A549 (cell line): ENCODE data around the gene CEACAM5.

Experiments
- BHLHE40 ChIP-seq: IDR thresholded peaks from 2 replicates; pipeline ENCODE4 v1.6.1; 2012; ENCODE audit warnings: low read depth, low read length, inconsistent platforms
- CHD4 ChIP-seq: fragments of 200-600 bp; sonication (generic); IDR thresholded peaks from 2 replicates; pipeline ENCODE4 v1.6.1; 2016; ENCODE audit warnings: antibody characterized with exemption, mild to moderate bottlenecking, borderline replicate concordance
- EP300 ChIP-seq, 2 experiments: fragments of >200 bp; sonication (Bioruptor Twin); formaldehyde crosslinking; IDR thresholded peaks; 2 replicates in 1 of 2; 3 replicates in 1 of 2; pipeline ENCODE4 v1.6.1; 2016 to 2017
- FOSL2 ChIP-seq, 2 experiments: fragments of 450-650 bp in 1 of 2; fragments of >200 bp in 1 of 2; sonication (Bioruptor Twin) in 1 of 2; formaldehyde crosslinking; IDR thresholded peaks; 2 replicates each; pipeline versions ENCODE4 v1.5.0 to v1.6.1; 2016 to 2020; ENCODE audit warnings: mild to moderate bottlenecking in 1 of 2, moderate library complexity in 1 of 2
- JUN ChIP-seq, 2 experiments: fragments of >200 bp; sonication (Bioruptor Twin); formaldehyde crosslinking; IDR thresholded peaks; 2 replicates in 1 of 2; 3 replicates in 1 of 2; pipeline ENCODE4 v1.6.1; 2016 to 2017
- KDM1A ChIP-seq: fragments of 200-600 bp; sonication (generic); IDR thresholded peaks from 2 replicates; pipeline ENCODE4 v1.6.1; 2016; ENCODE audit warnings: low read depth, mild to moderate bottlenecking
- MAZ ChIP-seq: fragments of 150-350 bp; IDR thresholded peaks from 2 replicates; pipeline ENCODE4 v1.6.1; 2014; ENCODE audit warnings: antibody characterized with exemption, low read depth, low read length, borderline replicate concordance
- MYC ChIP-seq: IDR thresholded peaks from 2 replicates; pipeline ENCODE4 v1.6.1; 2012; ENCODE audit warnings: mild to moderate bottlenecking, inconsistent platforms, low read length, improper control_type of control experiment, borderline replicate concordance
- PHF8 ChIP-seq: fragments of 200-600 bp; sonication (generic); IDR thresholded peaks from 2 replicates; pipeline ENCODE4 v1.6.1; 2016; ENCODE audit warnings: low read depth, mild to moderate bottlenecking, antibody characterized with exemption, moderate library complexity, borderline replicate concordance
- POLR2A ChIP-seq: IDR thresholded peaks from 2 replicates; pipeline ENCODE4 v1.6.1; 2012; ENCODE audit warnings: mild to moderate bottlenecking, low read length
- ZFP36 ChIP-seq: fragments of 450-650 bp; IDR thresholded peaks from 2 replicates; pipeline ENCODE4 v1.6.1; 2014; ENCODE audit warnings: borderline replicate concordance; ENCODE audit not compliant: partially characterized antibody
- TF ChIP-seq, protein P1 (sequence below): fragments of >200 bp; sonication (Bioruptor Twin); formaldehyde crosslinking; IDR thresholded peaks from 3 replicates; pipeline ENCODE4 v1.5.1; 2016
- TF ChIP-seq, protein P2 (sequence below): IDR thresholded peaks from 2 replicates; pipeline ENCODE4 v1.6.1; 2012

DNA sequence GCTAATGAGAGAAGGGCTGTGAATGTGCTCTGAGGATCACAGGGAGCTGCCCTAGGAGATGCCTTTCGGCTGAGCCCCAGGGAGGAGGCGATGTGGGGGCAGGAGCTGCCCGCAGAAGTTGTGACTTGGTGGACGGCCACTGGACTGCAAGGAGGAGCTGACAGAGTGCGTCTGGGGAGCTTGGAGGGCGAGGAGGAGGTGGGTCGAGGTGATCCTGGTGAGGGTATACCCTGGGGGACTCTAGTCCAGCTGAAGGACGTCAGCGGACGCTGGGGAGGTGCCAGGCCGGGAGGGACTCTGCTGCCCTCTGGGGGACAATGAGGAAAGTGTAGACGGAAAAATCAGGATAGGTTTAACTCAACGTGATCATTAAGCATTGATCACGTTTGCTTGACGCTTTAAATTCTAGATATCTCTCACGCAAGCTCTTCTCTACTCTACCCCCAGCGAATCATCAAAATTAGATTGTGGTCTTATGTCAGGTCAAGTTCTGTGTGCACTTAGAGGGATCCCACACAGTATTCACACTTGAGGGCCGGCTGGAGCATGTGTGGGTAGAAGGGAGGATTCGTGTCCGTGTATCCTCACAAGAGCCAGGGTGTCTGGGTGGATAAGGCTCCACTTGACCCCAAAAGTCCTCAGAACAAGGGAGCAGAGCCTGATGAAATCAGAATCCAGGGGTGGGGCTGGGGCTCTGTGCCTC lies 17.0 kb upstream of the CEACAM5 start:
- no peak for TF ChIP-seq JUN (IDR thresholded peaks at IDR 0.05)
- TF ChIP-seq POLR2A, result no peak
- TF ChIP-seq MAZ, result no peak
- TF ChIP-seq ZFP36, result no peak
- TF ChIP-seq PHF8, result no peak
- TF ChIP-seq, protein P1, sequence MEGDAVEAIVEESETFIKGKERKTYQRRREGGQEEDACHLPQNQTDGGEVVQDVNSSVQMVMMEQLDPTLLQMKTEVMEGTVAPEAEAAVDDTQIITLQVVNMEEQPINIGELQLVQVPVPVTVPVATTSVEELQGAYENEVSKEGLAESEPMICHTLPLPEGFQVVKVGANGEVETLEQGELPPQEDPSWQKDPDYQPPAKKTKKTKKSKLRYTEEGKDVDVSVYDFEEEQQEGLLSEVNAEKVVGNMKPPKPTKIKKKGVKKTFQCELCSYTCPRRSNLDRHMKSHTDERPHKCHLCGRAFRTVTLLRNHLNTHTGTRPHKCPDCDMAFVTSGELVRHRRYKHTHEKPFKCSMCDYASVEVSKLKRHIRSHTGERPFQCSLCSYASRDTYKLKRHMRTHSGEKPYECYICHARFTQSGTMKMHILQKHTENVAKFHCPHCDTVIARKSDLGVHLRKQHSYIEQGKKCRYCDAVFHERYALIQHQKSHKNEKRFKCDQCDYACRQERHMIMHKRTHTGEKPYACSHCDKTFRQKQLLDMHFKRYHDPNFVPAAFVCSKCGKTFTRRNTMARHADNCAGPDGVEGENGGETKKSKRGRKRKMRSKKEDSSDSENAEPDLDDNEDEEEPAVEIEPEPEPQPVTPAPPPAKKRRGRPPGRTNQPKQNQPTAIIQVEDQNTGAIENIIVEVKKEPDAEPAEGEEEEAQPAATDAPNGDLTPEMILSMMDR, result peak; percentile 77
- no peak for TF ChIP-seq BHLHE40
- TF ChIP-seq FOSL2 (IDR thresholded peaks at IDR 0.05), result no peak
- no peak for TF ChIP-seq FOSL2 (CRISPR knock-in tag; IDR thresholded peaks at IDR 0.05)
- TF ChIP-seq KDM1A, result no peak
- no peak for TF ChIP-seq EP300 (IDR thresholded peaks at IDR 0.05)
- TF ChIP-seq MYC, result no peak
- TF ChIP-seq CHD4, result no peak
- TF ChIP-seq, protein P2, sequence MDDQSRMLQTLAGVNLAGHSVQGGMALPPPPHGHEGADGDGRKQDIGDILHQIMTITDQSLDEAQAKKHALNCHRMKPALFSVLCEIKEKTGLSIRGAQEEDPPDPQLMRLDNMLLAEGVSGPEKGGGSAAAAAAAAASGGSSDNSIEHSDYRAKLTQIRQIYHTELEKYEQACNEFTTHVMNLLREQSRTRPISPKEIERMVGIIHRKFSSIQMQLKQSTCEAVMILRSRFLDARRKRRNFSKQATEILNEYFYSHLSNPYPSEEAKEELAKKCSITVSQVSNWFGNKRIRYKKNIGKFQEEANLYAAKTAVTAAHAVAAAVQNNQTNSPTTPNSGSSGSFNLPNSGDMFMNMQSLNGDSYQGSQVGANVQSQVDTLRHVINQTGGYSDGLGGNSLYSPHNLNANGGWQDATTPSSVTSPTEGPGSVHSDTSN, result no peak
